ENCODE results near the gene MGAT4A.

Gene MGAT4A

GRCh38 chr2:98589489-98589888 lies 141.4 kb downstream of the MGAT4A start:
- H3K9ac ChIP-seq (ENCODE audit: low read depth, low read length) = no peak overlapping the region
- H3K9me3 ChIP-seq (ENCODE audit: control insufficient read depth, insufficient read depth, low read length) = no peaks in the 10 kb centered on the region
- no peaks in the 10 kb centered on the region; the same call in 1 of the 2 replicates for H3K36me3 ChIP-seq (ENCODE audit: insufficient read depth, low read length)
- no peaks in the 10 kb centered on the region for H3K4me1 ChIP-seq (ENCODE audit: insufficient read depth, low read length)

DNA sequence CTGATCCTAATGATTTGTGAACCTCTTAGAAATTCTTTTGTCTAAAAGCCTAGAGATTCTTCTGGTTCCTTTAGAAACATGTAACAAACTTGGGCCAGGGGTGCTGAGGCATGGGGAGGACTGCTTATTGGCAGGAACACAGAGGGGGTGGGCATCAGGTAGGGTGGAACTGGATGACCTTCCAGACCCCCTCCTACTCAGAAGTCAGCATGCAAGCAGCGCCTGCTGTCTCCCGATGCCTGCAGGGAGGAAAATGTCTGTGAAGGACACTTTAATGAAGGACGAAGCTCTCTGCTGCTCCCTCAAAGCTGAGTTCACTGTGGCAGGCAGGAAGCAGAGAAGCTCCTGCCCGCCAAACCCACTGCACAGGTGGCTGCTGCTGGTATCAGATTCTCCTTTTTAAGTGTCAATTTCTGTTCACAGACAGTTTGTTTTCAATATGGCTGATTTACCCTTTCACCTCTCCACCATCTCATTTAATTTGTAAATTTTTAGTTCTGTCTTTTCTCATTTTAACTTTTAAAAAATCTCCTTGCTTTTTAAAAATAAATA lies 142.0 kb downstream of the MGAT4A start:
- no peak overlapping the region for H3K9ac ChIP-seq (ENCODE audit: low read depth, low read length)
- H3K36me3 ChIP-seq (ENCODE audit: insufficient read depth, low read length) = no peaks in the 10 kb centered on the region; the same call in 1 of the 2 replicates
- H3K4me1 ChIP-seq (ENCODE audit: insufficient read depth, low read length) = no peaks in the 10 kb centered on the region
- no peaks in the 10 kb centered on the region for H3K9me3 ChIP-seq (ENCODE audit: control insufficient read depth, insufficient read depth, low read length)

- no peaks in the 10 kb centered on the region for H3K4me1 ChIP-seq (ENCODE audit: insufficient read depth, low read length)
- no peaks in the 10 kb centered on the region for H3K9me3 ChIP-seq (ENCODE audit: control insufficient read depth, insufficient read depth, low read length)
- H3K9ac ChIP-seq (ENCODE audit: low read depth, low read length) = no peak overlapping the region
- H3K36me3 ChIP-seq (ENCODE audit: insufficient read depth, low read length) = no peaks in the 10 kb centered on the region; the same call in 1 of the 2 replicates
These were observed 144.3 kb downstream of the MGAT4A start for GRCh38 chr2:98586551-98587140.

GRCh38 chr2:98585386-98585785 lies 145.5 kb downstream of the MGAT4A start:
- H3K4me1 ChIP-seq (ENCODE audit: insufficient read depth, low read length) = no peaks in the 10 kb centered on the region
- no peaks in the 10 kb centered on the region for H3K9me3 ChIP-seq (ENCODE audit: control insufficient read depth, insufficient read depth, low read length)
- no peaks in the 10 kb centered on the region; the same call in 1 of the 2 replicates for H3K36me3 ChIP-seq (ENCODE audit: insufficient read depth, low read length)
- no peak overlapping the region for H3K9ac ChIP-seq (ENCODE audit: low read depth, low read length)

DNA sequence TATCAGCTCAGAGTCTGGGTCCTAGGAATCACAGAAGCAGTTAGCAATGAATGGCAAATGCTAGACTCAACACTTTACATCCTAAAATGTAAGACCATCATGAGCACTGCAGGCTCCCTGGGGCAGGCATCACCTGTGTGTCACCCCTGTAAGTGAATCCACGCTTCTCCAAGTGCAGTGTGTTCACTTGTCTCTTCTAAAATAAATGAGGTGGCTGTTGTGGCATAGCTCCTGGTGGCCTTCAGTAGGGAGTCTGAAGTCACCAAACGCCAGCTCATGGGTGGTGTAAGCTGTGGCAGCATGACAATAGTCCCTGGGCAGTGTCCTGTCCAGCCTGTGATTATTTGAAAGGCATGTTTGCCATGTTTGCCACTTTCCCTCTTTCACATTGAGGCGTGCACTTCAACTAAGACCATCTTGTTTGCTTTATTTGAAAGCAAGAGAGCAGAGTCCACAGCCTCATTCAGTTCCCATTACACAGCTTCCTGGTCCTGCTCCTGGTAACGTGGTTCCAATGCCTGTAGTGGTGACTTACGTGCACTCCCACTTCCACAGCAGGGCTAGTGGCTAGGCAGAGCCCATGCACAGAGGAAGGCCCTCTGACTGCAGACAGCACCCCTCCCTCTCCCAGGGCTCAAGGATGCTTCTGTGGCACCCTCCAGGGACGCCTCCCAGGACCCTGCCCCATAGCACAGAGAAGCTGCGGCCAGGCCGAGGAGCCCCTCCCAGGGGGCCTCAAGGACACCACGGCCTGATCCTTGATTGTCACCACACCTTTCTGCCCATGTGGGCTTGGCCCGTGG lies 146.9 kb downstream of the MGAT4A start:
- Histone ChIP-seq H3K9ac (ENCODE audit: low read depth, low read length) (no peak overlapping the region), H3K36me3 (ENCODE audit: insufficient read depth, low read length) (no peaks in the 10 kb centered on the region; the same call in 1 of the 2 replicates), H3K9me3 (ENCODE audit: control insufficient read depth, insufficient read depth, low read length) (no peaks in the 10 kb centered on the region), H3K4me1 (ENCODE audit: insufficient read depth, low read length) (no peaks in the 10 kb centered on the region)

DNA sequence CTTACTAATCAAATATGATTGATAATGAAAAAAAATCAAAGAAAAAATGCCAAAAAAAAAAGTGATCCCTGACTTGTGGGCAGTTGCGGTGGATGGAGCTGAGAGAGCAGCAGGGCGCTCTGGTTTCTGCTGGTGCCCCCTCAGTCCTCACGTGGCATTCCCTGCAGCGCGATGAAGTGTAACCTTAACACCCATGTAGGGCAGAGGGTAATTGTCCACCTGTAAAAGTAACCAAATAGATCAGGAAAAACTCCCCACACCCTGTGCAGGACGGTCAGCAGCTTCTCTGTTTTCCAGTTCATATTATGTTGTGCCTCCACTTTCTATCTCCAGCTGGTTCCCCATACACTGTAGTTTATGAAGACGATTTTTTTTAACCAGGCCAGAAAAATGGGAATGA lies 147.7 kb downstream of the MGAT4A start:
- H3K36me3 ChIP-seq (ENCODE audit: insufficient read depth, low read length) = no peaks in the 10 kb centered on the region; the same call in 1 of the 2 replicates

GRCh38 chr2:98582523-98582922 lies 148.4 kb downstream of the MGAT4A start:
- no peaks in the 10 kb centered on the region for H3K4me1 ChIP-seq (ENCODE audit: insufficient read depth, low read length)
- no peak overlapping the region for H3K9ac ChIP-seq (ENCODE audit: low read depth, low read length)
- no peaks in the 10 kb centered on the region for H3K9me3 ChIP-seq (ENCODE audit: control insufficient read depth, insufficient read depth, low read length)
- no peaks in the 10 kb centered on the region; the same call in 1 of the 2 replicates for H3K36me3 ChIP-seq (ENCODE audit: insufficient read depth, low read length)

More for the DNA sequence above, 147.7 kb downstream of the MGAT4A start:
- Histone ChIP-seq H3K4me1 (ENCODE audit: insufficient read depth, low read length) (no peaks in the 10 kb centered on the region), H3K9ac (ENCODE audit: low read depth, low read length) (no peak overlapping the region), H3K9me3 (ENCODE audit: control insufficient read depth, insufficient read depth, low read length) (no peaks in the 10 kb centered on the region)

- no peaks in the 10 kb centered on the region for H3K9me3 ChIP-seq (ENCODE audit: control insufficient read depth, insufficient read depth, low read length)
- no peak overlapping the region for H3K9ac ChIP-seq (ENCODE audit: low read depth, low read length)
- H3K4me1 ChIP-seq (ENCODE audit: insufficient read depth, low read length) = no peaks in the 10 kb centered on the region
- no peaks in the 10 kb centered on the region for H3K36me3 ChIP-seq (ENCODE audit: insufficient read depth, low read length)
These were observed 150.2 kb downstream of the MGAT4A start for GRCh38 chr2:98580656-98581284.

- H3K4me1 ChIP-seq (ENCODE audit: insufficient read depth, low read length) = no peaks in the 10 kb centered on the region
- H3K36me3 ChIP-seq (ENCODE audit: insufficient read depth, low read length) = no peaks in the 10 kb centered on the region
- H3K9ac ChIP-seq (ENCODE audit: low read depth, low read length) = no peak overlapping the region
- H3K9me3 ChIP-seq (ENCODE audit: control insufficient read depth, insufficient read depth, low read length) = no peaks in the 10 kb centered on the region
These were observed 151.0 kb downstream of the MGAT4A start for GRCh38 chr2:98579926-98580325.

GRCh38 chr2:98578231-98578630 lies 152.7 kb downstream of the MGAT4A start:
- Histone ChIP-seq H3K36me3 (ENCODE audit: insufficient read depth, low read length) (no peaks in the 10 kb centered on the region), H3K4me1 (ENCODE audit: insufficient read depth, low read length) (no peaks in the 10 kb centered on the region), H3K9me3 (ENCODE audit: control insufficient read depth, insufficient read depth, low read length) (no peaks in the 10 kb centered on the region), H3K9ac (ENCODE audit: low read depth, low read length) (no peak overlapping the region)

- no peaks in the 10 kb centered on the region for H3K36me3 ChIP-seq (ENCODE audit: insufficient read depth, low read length)
- no peak overlapping the region for H3K9ac ChIP-seq (ENCODE audit: low read depth, low read length)
- no peaks in the 10 kb centered on the region for H3K9me3 ChIP-seq (ENCODE audit: control insufficient read depth, insufficient read depth, low read length)
- no peaks in the 10 kb centered on the region for H3K4me1 ChIP-seq (ENCODE audit: insufficient read depth, low read length)
These were observed 153.6 kb downstream of the MGAT4A start for GRCh38 chr2:98577313-98577712.

GRCh38 chr2:98576666-98577312 lies 154.1 kb downstream of the MGAT4A start:
- H3K9ac ChIP-seq (ENCODE audit: low read depth, low read length) = no peak overlapping the region
- no peaks in the 10 kb centered on the region for H3K36me3 ChIP-seq (ENCODE audit: insufficient read depth, low read length)
- no peaks in the 10 kb centered on the region for H3K4me1 ChIP-seq (ENCODE audit: insufficient read depth, low read length)
- no peaks in the 10 kb centered on the region for H3K9me3 ChIP-seq (ENCODE audit: control insufficient read depth, insufficient read depth, low read length)

DNA sequence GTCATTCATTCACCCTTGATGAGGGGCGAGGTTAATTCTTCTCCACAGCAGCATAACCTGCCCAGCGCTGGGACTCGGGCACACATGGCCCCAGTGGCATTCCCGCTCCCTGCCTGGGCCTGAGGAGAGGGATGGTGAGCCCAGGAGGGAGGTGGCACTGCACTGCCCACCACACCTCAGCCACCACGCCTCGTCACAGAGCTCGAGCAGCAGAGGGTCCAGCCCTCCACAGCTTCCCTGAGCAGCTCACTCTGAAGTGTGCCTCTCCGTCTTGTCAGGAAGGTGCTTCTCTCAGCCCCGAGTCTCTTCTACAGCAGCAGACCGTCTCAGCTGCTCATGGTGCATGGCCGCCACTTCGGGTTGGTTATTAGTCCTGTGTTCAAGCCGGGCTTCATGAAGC lies 157.5 kb downstream of the MGAT4A start:
- Histone ChIP-seq H3K9me3 (ENCODE audit: control insufficient read depth, insufficient read depth, low read length) (no peaks in the 10 kb centered on the region), H3K36me3 (ENCODE audit: insufficient read depth, low read length) (no peaks in the 10 kb centered on the region; the same call in 1 of the 2 replicates), H3K9ac (ENCODE audit: low read depth, low read length) (no peak overlapping the region), H3K4me1 (ENCODE audit: insufficient read depth, low read length) (no peaks in the 10 kb centered on the region)

- Histone ChIP-seq H3K9me3 (ENCODE audit: control insufficient read depth, insufficient read depth, low read length) (no peaks in the 10 kb centered on the region), H3K36me3 (ENCODE audit: insufficient read depth, low read length) (no peaks in the 10 kb centered on the region; the same call in 1 of the 2 replicates), H3K9ac (ENCODE audit: low read depth, low read length) (no peak overlapping the region), H3K4me1 (ENCODE audit: insufficient read depth, low read length) (no peaks in the 10 kb centered on the region)
These were observed 158.3 kb downstream of the MGAT4A start for GRCh38 chr2:98572676-98573075.
